GM10266 (cell line): ENCODE results near the gene CUL1.

Experiments
- DNase-seq: peaks from one replicate; pipeline ENCODE4 v3.0.0; 2012; ENCODE audit errors: extremely low spot score
- TF ChIP-seq, protein P1 (sequence below): IDR thresholded peaks from 2 replicates; pipeline ENCODE4 v1.5.1; 2012; ENCODE audit warnings: mild to moderate bottlenecking, low read depth; ENCODE audit not compliant: control insufficient read depth, insufficient read depth; ENCODE audit errors: missing control alignments

Gene CUL1

DNA sequence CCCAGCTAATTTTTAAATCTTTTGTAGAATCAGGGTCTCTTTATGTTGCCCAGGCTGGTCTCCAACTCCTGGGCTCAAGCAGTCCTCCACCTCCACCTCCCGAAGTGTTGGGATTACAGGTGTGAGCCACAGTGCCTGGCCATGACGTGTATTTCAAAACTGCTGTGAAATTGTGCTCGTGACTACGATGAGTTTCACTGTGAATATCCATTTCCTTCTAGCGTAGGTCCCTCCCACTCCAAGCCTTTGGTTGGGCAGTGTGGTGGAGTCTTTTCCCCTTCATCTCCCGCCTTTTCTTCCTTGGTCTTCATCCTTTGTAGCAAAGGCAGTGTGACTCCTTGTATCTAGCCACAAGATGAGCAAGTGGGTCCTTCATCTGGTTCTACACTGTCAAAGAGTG is 56.2 kb downstream of the CUL1 start:
- TF ChIP-seq, protein P1, sequence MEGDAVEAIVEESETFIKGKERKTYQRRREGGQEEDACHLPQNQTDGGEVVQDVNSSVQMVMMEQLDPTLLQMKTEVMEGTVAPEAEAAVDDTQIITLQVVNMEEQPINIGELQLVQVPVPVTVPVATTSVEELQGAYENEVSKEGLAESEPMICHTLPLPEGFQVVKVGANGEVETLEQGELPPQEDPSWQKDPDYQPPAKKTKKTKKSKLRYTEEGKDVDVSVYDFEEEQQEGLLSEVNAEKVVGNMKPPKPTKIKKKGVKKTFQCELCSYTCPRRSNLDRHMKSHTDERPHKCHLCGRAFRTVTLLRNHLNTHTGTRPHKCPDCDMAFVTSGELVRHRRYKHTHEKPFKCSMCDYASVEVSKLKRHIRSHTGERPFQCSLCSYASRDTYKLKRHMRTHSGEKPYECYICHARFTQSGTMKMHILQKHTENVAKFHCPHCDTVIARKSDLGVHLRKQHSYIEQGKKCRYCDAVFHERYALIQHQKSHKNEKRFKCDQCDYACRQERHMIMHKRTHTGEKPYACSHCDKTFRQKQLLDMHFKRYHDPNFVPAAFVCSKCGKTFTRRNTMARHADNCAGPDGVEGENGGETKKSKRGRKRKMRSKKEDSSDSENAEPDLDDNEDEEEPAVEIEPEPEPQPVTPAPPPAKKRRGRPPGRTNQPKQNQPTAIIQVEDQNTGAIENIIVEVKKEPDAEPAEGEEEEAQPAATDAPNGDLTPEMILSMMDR: no peak
- no peak for DNase-seq

DNA sequence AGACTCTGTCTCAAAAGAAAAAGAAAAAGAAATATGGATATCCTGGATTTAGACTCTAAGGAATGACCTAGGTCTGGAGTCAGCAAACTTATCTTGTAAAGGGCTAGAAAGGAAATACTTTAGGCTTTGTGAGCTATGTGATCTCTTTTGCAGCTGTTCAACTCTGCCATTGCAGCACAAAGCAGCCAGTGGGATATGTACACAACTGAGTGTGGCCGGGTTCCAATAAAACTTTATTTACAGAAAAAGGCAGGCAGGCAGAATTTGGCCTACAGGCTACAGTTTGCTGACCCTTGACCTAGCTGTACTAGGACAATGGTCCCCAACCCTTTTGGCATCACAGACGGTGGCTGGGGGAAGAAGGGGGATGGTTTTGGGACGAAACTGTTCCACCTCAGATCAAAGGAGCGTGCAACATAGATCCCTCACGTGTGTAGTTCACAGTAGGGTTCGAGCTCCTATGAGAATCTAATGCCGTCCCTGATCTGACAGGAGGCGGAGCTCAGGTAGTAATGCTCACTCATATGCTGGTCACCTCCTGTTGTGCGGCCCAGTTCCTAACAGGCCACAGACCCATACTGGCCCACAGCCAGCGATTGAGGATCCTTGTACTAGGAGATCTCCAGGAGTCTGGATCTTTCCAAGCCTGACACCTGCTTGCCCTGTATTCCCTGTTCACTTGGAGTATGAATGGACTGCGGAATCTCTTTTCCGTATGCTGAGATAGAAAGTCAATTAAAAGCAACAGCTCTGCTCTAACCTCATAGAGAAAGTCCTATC is 63.0 kb downstream of the CUL1 start:
- no peak for DNase-seq
- TF ChIP-seq, protein P1: no peak

DNA sequence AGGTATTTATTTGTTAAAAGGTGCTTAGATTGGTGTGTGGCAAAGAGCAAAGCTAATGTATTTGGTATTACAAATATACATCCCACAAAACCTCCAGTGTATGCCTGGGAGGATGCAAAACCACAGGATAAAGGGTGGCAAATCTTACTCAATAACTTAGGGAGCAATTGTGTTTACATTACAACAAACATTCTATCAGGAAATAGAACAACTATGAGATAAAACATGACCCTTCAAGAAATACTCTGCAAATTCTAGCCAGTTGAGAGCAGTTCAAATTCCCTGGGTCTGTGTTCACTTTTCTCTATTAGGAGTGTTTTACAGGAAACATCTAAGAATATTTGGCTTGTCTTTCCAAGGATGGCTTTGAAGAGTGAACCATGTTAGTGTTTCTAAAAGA is 64.9 kb downstream of the CUL1 start:
- TF ChIP-seq, protein P1: no peak
- DNase-seq: no peak

DNA sequence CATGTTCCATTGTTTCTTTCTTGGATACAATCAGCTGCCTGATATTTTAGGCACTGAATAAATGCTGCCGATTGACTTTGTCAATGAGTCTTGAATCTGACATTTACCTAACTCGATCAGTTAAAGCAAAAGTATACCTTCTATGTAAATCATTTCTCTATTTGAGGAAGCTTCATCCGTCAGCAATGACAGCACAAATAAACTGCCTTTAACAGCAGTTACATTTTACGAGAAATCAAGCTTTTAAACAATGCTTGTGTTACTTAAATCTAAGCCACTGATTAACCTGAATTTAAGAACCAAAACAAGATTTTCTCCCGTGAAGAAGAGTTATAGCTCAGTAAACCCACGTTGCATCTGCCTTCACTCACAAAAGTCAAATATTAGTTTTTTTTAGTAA is 71.3 kb downstream of the CUL1 start:
- TF ChIP-seq, protein P1: no peak

DNA sequence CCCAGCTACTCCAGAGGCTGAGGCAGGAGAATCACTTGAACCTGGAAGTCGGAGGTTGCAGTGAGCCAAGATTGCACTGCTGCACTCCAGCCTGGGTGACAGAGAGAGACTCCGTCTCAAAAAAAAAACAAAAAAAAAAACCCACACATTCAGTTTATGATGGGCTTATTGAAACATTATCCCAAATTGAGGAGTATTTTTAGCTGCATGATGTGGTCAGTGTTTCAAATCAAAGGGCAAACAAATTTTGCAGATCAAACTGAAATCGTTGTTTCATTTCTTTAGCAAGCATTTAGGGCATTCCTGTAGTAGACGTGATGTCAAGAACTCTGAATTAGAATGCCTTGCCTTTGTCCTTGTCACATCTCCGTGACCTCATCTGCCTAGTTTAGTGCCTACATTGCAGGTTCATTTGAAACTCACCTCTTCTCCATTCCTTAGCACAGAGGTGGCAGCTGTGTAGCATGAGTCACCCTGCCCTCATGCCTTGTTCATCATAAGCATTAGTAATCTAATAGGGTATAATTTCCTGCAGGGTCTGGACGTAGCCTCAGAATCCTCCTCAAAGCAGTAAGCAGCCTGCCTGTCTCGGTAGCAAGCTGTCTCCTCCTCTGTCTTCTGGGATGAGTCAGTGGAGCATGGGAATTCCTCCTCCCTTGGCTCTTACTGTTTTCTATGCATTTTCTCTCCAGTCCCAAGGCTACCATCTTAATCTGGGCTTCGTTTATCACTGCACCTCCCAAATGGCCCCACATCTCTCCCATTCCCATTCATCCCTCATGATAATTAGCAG is 73.8 kb downstream of the CUL1 start:
- no peak for DNase-seq

More for the DNA sequence above, 71.3 kb downstream of the CUL1 start:
- no peak for DNase-seq

DNA sequence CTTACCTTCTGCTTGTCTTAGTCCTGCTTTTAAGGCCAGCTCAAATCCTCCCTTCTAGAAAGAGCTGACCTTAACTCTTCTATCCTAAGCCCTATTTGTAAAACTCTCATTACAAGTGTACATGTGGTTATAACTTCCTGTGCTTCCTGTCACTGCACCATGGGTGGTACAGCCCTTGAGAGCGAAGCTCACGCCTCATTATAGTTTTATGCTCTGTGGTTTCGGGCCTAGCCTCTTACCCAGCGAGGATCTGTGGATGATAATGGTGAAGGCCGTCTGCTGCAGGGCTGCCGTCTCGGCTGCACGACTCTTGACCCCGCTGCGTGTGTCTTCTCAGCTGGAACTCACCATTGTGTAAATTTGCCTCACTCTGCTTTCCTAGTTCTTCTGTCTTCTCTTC is 74.6 kb downstream of the CUL1 start:
- TF ChIP-seq, protein P1: no peak
- peak; percentile 38 for DNase-seq

More for the DNA sequence above, 73.8 kb downstream of the CUL1 start:
- TF ChIP-seq, protein P1: no peak

DNA sequence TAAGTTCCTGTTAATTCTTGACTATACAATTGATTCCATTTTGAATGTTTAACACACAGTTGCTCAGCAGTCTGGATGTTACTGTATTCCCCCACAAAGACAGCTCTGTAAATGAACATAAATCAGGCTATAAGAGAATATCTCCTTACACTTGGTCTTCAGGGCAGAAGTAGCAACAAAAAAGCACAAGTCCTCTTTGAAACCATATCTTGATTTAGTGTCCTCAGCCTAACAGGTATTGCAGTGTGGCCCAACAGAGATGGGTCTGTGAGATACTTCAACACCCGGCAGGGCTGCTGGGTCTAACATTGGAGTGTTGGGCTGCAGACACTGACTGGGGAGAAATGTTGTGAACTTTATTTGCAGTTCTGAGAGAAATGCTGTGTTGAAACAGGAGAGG is 75.8 kb downstream of the CUL1 start:
- DNase-seq: no peak
- TF ChIP-seq, protein P1: no peak
